Loucy (cell line): Measurements from ENCODE around the gene HBP1.

Experiments
- H2AFZ ChIP-seq: fragments of 200-600 bp; sonication (generic); 2 replicates; pipeline ENCODE4 v1.6.0; 2016; ENCODE audit warnings: antibody characterized with exemption, mild to moderate bottlenecking, low read length, moderate library complexity
- H3F3A ChIP-seq: fragments of 200-600 bp; 2 replicates; pipeline ENCODE4 v1.6.0; 2016; ENCODE audit warnings: antibody characterized with exemption, low read depth, mild to moderate bottlenecking
- H3K27me3 ChIP-seq: fragments of 200-600 bp; sonication (generic); 2 replicates; pipeline ENCODE4 v1.6.1; 2014; ENCODE audit warnings: low read length, mild to moderate bottlenecking; ENCODE audit not compliant: insufficient read depth, poor library complexity, severe bottlenecking
- H3K36me3 ChIP-seq: fragments of 200-600 bp; sonication (generic); 2 replicates; pipeline ENCODE4 v1.6.1; 2016; ENCODE audit warnings: low read length; ENCODE audit not compliant: insufficient read depth
- H3K4me1 ChIP-seq: fragments of 200-600 bp; sonication (generic); 2 replicates; pipeline ENCODE4 v1.5.1; 2014; ENCODE audit warnings: low read length, mild to moderate bottlenecking; ENCODE audit not compliant: insufficient read depth, poor library complexity, severe bottlenecking
- H3K4me2 ChIP-seq: fragments of 200-600 bp; sonication (generic); 2 replicates; pipeline ENCODE4 v1.6.0; 2014; ENCODE audit warnings: antibody characterized with exemption, low read length, low read depth, mild to moderate bottlenecking; ENCODE audit not compliant: poor library complexity, severe bottlenecking
- H3K4me3 ChIP-seq: fragments of 200-600 bp; sonication (generic); 2 replicates; pipeline ENCODE4 v1.5.1; 2014; ENCODE audit warnings: low read length, mild to moderate bottlenecking, mixed read lengths; ENCODE audit not compliant: poor library complexity, severe bottlenecking
- H3K79me2 ChIP-seq: fragments of 200-600 bp; sonication (generic); 2 replicates; pipeline ENCODE4 v1.6.1; 2014; ENCODE audit warnings: low read length; ENCODE audit not compliant: insufficient read depth
- H3K9ac ChIP-seq: fragments of 200-600 bp; sonication (generic); 2 replicates; pipeline ENCODE4 v1.6.0; 2014; ENCODE audit warnings: mild to moderate bottlenecking, low read depth, low read length, moderate library complexity; ENCODE audit not compliant: poor library complexity, severe bottlenecking
- H3K9me2 ChIP-seq: fragments of 200-600 bp; sonication (generic); replicated peaks from 2 replicates; pipeline ENCODE4 v1.6.1; 2016; ENCODE audit warnings: low read depth, low read length, mixed read lengths
- H3K9me3 ChIP-seq: fragments of 200-600 bp; sonication (generic); 2 replicates; pipeline ENCODE4 v1.6.1; 2014; ENCODE audit warnings: mild to moderate bottlenecking, antibody characterized with exemption, low read length, low read depth; ENCODE audit not compliant: insufficient read depth
- H4K20me1 ChIP-seq: fragments of 200-600 bp; sonication (generic); 2 replicates; pipeline ENCODE4 v1.6.0; 2014; ENCODE audit warnings: antibody characterized with exemption, low read length, mild to moderate bottlenecking; ENCODE audit not compliant: insufficient read depth, poor library complexity, severe bottlenecking
- CTCF ChIP-seq: fragments of 200-600 bp; sonication (generic); conservative IDR thresholded peaks from 2 replicates; pipeline ENCODE4 v1.5.1; 2014; ENCODE audit warnings: mild to moderate bottlenecking, antibody characterized with exemption, low read length
- EZH2phosphoT487 ChIP-seq: fragments of 200-600 bp; IDR thresholded peaks from 2 replicates; pipeline ENCODE4 v1.6.1; 2018; ENCODE audit warnings: antibody characterized with exemption, mild to moderate bottlenecking, moderate library complexity, borderline replicate concordance

The HBP1 gene

GRCh38 chr7:107128748-107129147, 40.1 kb upstream of the HBP1 start:
- no peaks in the 10 kb centered on the region for H4K20me1 ChIP-seq
- no peak overlapping the region for H2AFZ ChIP-seq
- peaks cover 11% of the 10 kb centered on the region for H3K4me1 ChIP-seq
- no peaks in the 10 kb centered on the region for H3K36me3 ChIP-seq
- 0 out of 2 replicates have a peak, but pooled peaks cover 5% of the 10 kb centered on the region for H3F3A ChIP-seq
- TF ChIP-seq EZH2phosphoT487, result no peak
- no peak for TF ChIP-seq CTCF
- no peaks in the 10 kb centered on the region for H3K9me3 ChIP-seq
- H3K9me2 ChIP-seq, result no peaks in the 10 kb centered on the region
- H3K4me2 ChIP-seq, result no peak overlapping the region
- H3K79me2 ChIP-seq, result no peaks in the 10 kb centered on the region
- no peaks in the 10 kb centered on the region for H3K27me3 ChIP-seq
- H3K4me3 ChIP-seq, result no peak overlapping the region
- no peak overlapping the region for H3K9ac ChIP-seq

GRCh38 chr7:107130487-107131220, 38.1 kb upstream of the HBP1 start:
- Histone ChIP-seq H3K9me2 (no peaks in the 10 kb centered on the region), H2AFZ (no peak overlapping the region), H4K20me1 (no peaks in the 10 kb centered on the region), H3K79me2 (no peaks in the 10 kb centered on the region), H3K4me2 (no peak overlapping the region), H3K4me1 (peaks cover 11% of the 10 kb centered on the region), H3K9ac (no peak overlapping the region), H3K27me3 (no peaks in the 10 kb centered on the region), H3K9me3 (no peaks in the 10 kb centered on the region), H3F3A (0 out of 2 replicates have a peak, but pooled peaks cover 5% of the 10 kb centered on the region), H3K36me3 (no peaks in the 10 kb centered on the region), H3K4me3 (no peak overlapping the region)
- TF ChIP-seq CTCF (peak; percentile 29; the same call in 1 of the 2 replicates), EZH2phosphoT487 (no peak)

GRCh38 chr7:107133396-107133795, 35.4 kb upstream of the HBP1 start:
- Histone ChIP-seq H2AFZ (no peak overlapping the region), H3K79me2 (no peaks in the 10 kb centered on the region), H3K36me3 (no peaks in the 10 kb centered on the region), H3K9me3 (no peaks in the 10 kb centered on the region), H3K4me2 (no peak overlapping the region), H3K4me3 (no peak overlapping the region), H4K20me1 (no peaks in the 10 kb centered on the region), H3K9me2 (no peaks in the 10 kb centered on the region), H3K27me3 (no peaks in the 10 kb centered on the region), H3K9ac (no peak overlapping the region), H3F3A (no peaks in the 10 kb centered on the region), H3K4me1 (no peaks in the 10 kb centered on the region)
- TF ChIP-seq CTCF, result no peak
- no peak for TF ChIP-seq EZH2phosphoT487
